ENCODE data around the gene ZCCHC14. TPM values are rescaled to one million over a fixed set of nuclear protein-coding genes. Genes with fewer than 3 reads are reported as not detected.

Gene ZCCHC14
- total and polyA plus RNA-seq, 2 of the 13 experiments (the other 11 are each of a cell fraction or from before 2014, with no cell fraction given): 12.4 to 12.5 TPM

GRCh38 chr16:87463722-87464690 lies 28.8 kb downstream of the ZCCHC14 start (continued):
- TF ChIP-seq ZBTB33 (CRISPR knock-in tag; IDR thresholded peaks at IDR 0.05) (peak; percentile 19; the same call in 1 of the 2 replicates), TGIF2 (CRISPR knock-in tag; IDR thresholded peaks at IDR 0.05) (no peak), ETV5 (CRISPR knock-in tag; IDR thresholded peaks at IDR 0.05; ENCODE audit: borderline replicate concordance) (peak; percentile 49; the same call in 1 of the 2 replicates), ZNF430 (CRISPR knock-in tag; IDR thresholded peaks at IDR 0.05) (no peak), ZNF605 (CRISPR knock-in tag; IDR thresholded peaks at IDR 0.05) (0 out of 2 replicates have a peak, but pooled peaks have one; percentile 42), ZNF441 (CRISPR knock-in tag; IDR thresholded peaks at IDR 0.05; ENCODE audit: borderline replicate concordance) (peak; percentile 37; the same call in 1 of the 2 replicates)

DNA sequence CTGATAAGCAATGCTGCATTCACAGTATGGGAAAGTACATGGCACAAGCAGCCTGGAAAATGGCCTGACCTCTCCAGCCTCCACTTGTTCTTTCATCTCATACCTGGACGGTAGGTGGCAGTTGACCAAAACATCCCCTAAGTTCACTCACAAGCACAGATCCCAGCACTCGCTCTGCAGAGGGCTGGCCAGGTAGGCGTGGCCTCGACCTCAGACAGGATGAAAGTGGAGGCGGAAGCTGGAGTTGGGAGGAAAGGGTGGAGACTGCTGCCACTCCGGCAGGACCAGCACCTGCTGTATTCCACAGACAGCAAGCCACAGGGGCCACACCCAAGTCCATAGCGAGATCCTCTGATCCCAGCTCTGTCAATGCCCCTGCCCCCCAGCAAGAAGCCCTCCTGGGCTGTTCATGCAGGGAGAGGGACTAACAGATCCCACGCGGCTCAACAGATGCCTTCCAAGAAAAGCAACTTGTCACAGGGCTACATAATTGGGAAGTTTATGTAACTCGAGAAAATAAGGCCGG lies 31.3 kb downstream of the ZCCHC14 start:
- FAIRE-seq: peak; percentile 98
- Histone ChIP-seq H3K4me2 (ENCODE audit: low read depth, low read length) (peak overlapping the region; percentile 83), H3K79me2 (ENCODE audit: insufficient read depth, low read length) (peaks cover 53% of the 10 kb centered on the region), H2AFZ (ENCODE audit: low read length) (no peak overlapping the region), H4K20me1 (ENCODE audit: insufficient read depth, low read length) (peaks cover 28% of the 10 kb centered on the region; the same call in 1 of the 2 replicates), H3K4me1 (ENCODE audit: insufficient read depth, low read length) (peaks cover 43% of the 10 kb centered on the region), H3K9ac (ENCODE audit: insufficient read depth, low read depth, low read length) (peak overlapping the region; percentile 36; the same call in 1 of the 2 replicates), H3K36me3 (replicated peaks in 1 of 2; ENCODE audit: control insufficient read depth in 1 of 2, insufficient read depth in 2 of 2, low read length in 2 of 2) (peaks cover 12 to 38% of the 10 kb centered on the region in 2 experiments), H3K27me3 (ENCODE audit: control insufficient read depth in 1 of 2, insufficient read depth in 2 of 2, low read length in 2 of 2) (no peaks in the 10 kb centered on the region), H3K9me3 (ENCODE audit: low read length) (no peaks in the 10 kb centered on the region), H3K27ac (ENCODE audit: extremely low read length, insufficient read depth, low read length) (no peak overlapping the region), H3K4me3 (replicated peaks in 1 of 3; ENCODE audit: insufficient read depth in 1 of 3, low read depth in 2 of 3, low read length in 3 of 3) (peak overlapping the region; percentile 36 to 62 (median 39); a peak in 5 of 6 replicates)
- WGBS (ENCODE audit: low lambda C conversion rate): 16% methylated on average over 11 of the region's 11 CpGs
- in situ Hi-C loops (cut with HindIII; ENCODE audit: extremely low pct_ligation_motif_present, low pct_unique_long_range_greater_than_20kb): no loop called here
- intact Hi-C loops (cut with micrococcal nuclease; ENCODE audit: unreplicated experiment): loop anchor here (1.0 to 5.0 kb wide), 5 partner anchors 26 to 176 kb away; no protein-coding TSS in a partner anchor
- BruUV-seq (replicated peaks): no TSS peak
- POLR2A ChIA-PET: interaction anchor here (0.6 to 1.1 kb wide), 8 partner anchors 10 to 318 kb away, joined by 3 to 7 read pairs (median 4); no protein-coding TSS in a partner anchor
- CTCF ChIA-PET (ENCODE audit: low intra/inter-chr PET ratio, low total read pairs): interaction anchor here (1.6 to 1.8 kb wide), 3 partner anchors 81 to 175 kb away, joined by 14 to 17 read pairs (median 15); no protein-coding TSS in a partner anchor
- DNase-seq (ENCODE audit: low spot score): peak; percentile 97
- ATAC-seq: peak; percentile 96
- TF ChIP-seq RXRA (CRISPR knock-in tag; IDR thresholded peaks at IDR 0.05) (peak; percentile 62; the same call in 1 of the 2 replicates), MIER3 (CRISPR knock-in tag; IDR thresholded peaks at IDR 0.05; ENCODE audit: borderline replicate concordance) (peak; percentile 89), KLF9 (CRISPR knock-in tag; IDR thresholded peaks at IDR 0.05; ENCODE audit: low read depth) (peak; percentile 99), IKZF5 (CRISPR knock-in tag; IDR thresholded peaks at IDR 0.05) (peak; percentile 64), HNF1A (IDR thresholded peaks at IDR 0.05; ENCODE audit: low read depth) (no peak), HNF1A (CRISPR knock-in tag; IDR thresholded peaks at IDR 0.05; ENCODE audit: borderline replicate concordance) (peak; percentile 51; the same call in 1 of the 2 replicates), ELF3 (CRISPR knock-in tag; IDR thresholded peaks at IDR 0.05) (peak; percentile 97), SAP130 (CRISPR knock-in tag; IDR thresholded peaks at IDR 0.05; ENCODE audit: low read depth) (peak; percentile 99)

All from HepG2 (cell line).